ENCODE measurements around the gene LRRC61.

LRRC61 gene

DNA sequence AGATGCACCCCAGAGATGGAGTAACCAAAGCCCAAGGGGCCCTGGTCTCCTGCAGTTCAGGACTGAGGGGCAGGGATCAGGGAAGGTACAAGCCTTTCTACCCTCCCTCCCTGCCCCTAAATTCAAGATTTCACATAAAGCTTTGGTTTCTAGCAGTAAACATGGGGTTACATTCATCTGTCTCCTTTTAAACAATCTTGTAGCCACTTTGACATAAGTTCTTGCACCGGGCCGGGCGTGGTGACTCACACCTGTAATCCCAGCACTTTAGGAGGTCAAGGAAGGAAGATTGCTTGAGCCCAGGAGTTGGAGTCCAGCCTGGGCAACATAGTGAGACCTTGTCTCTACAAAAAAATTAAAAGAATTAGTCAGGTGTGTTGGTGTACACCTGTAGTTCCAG is 4.2 kb downstream of the LRRC61 start:
- no peak for DNase-seq (ENCODE audit: low read depth)
- TF ChIP-seq, protein P1, sequence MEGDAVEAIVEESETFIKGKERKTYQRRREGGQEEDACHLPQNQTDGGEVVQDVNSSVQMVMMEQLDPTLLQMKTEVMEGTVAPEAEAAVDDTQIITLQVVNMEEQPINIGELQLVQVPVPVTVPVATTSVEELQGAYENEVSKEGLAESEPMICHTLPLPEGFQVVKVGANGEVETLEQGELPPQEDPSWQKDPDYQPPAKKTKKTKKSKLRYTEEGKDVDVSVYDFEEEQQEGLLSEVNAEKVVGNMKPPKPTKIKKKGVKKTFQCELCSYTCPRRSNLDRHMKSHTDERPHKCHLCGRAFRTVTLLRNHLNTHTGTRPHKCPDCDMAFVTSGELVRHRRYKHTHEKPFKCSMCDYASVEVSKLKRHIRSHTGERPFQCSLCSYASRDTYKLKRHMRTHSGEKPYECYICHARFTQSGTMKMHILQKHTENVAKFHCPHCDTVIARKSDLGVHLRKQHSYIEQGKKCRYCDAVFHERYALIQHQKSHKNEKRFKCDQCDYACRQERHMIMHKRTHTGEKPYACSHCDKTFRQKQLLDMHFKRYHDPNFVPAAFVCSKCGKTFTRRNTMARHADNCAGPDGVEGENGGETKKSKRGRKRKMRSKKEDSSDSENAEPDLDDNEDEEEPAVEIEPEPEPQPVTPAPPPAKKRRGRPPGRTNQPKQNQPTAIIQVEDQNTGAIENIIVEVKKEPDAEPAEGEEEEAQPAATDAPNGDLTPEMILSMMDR (IDR thresholded peaks at IDR 0.05; ENCODE audit: low read depth, low read length, missing control alignments): no peak
- H3K4me3 ChIP-seq (ENCODE audit: low read depth, low read length): no peak overlapping the region

DNA sequence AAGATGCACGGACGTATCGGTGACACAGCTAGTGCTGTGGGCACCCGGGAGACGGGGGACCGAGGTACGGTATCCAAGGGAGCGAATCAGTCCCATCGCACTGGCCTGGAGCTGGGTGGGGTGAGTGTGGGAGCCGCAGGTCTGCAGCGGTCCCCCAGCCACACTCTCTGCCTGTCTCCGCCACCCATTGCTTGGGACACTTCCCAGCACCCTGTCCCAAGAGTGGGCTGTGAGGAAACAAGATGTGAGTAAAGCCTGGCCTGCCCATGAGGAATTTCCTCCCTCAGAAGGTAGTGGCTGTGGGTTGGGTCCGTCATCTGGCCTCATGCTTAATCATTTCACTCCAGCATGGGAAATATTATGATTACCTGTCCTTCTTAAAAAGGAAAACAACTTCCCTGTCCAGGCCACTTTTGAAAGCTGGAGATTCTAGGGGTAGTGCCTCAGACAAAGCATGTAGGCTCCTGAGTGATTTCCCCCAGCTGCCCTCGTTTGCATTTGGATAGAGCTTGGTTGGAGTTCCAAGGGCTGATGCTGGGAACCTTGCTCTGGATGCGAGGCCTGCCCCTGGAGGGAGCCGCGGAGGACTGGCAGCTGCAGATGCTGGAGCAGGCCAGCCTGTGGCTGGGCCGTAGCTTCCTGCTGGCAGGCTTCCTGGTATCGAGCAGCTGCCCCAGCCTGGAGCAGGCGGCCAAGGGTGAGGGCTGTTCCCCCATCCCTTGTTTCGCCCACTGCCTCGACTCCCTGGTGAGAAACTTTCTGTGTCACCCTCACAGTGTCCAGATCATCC is 6.4 kb downstream of the LRRC61 start:
- TF ChIP-seq, protein P1 (IDR thresholded peaks at IDR 0.05; ENCODE audit: low read depth, low read length, missing control alignments): no peak
- no peak overlapping the region for H3K4me3 ChIP-seq (ENCODE audit: low read depth, low read length)
- DNase-seq (ENCODE audit: low read depth): no peak

DNA sequence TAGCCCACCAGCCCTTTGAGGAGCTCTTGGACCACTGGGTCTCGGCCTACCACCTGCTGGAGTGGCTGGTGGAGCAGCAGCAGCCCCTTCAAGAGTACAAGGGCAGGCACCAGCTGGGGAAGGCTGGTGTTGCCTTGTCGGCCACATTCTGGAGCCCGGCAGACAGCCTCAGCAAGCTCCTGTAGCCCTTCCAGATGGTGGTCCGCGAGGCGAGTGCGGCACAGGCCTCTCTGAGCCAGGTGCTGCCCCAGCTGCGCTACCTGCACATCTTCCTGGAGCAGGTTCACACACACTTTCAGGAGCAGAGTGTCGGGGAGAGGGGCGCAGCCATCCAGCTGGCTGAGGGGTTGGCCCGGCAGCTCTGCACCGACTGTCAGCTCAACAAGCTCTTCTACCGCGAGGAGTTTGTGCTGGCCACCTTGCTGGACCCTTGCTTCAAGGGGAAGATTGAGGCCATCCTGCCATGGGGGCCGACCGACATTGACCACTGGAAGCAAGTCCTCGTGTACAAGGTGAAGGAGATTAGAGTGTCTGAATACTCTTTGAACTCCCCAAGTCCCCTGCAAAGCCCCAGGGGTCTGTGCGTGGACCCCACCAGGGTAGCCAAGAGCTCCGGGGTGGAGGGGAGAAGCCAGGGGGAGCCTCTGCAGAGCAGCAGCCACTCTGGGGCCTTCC is 7.2 kb downstream of the LRRC61 start:
- no peak overlapping the region for H3K4me3 ChIP-seq (ENCODE audit: low read depth, low read length)
- TF ChIP-seq, protein P1 (IDR thresholded peaks at IDR 0.05; ENCODE audit: low read depth, low read length, missing control alignments): no peak
- DNase-seq (ENCODE audit: low read depth): no peak

DNA sequence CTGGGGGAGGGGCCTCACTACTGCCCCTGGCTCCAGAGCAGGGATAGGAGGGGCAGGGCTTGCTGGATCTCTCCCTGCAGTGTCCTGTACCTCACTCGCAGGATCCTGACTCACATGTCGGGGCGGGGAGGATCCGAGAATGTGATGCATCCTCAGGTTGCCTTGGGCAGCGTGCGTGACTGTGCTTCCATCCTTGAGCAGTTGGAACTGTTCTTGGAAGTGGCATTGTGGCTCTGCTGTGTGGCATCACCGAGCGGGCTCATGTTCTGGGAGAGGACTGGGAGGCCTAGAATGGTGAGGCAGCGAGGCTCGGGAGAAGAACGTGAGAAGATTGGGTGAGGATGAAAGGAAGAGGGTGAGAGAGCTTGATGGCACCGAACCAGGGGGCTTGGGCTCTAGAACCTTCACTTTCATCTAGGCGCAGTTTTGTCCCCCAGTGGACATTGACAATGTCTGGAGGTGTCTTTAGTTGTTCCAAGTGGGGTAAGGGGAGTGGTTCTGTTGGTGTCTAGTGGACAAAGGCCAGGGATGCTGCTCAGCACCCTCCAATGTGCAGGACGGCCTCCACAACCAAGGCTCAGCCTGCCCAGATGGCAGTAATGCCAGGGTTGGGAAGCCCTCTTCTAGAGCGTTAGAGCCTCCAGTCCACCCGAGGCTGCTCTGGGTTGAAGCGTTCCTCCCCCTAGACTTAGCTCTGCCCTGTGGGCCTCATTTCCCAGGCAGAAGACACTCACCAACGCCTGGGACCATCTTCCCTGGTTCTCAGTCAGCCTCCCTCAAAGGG is 9.9 kb downstream of the LRRC61 start:
- TF ChIP-seq, protein P1 (IDR thresholded peaks at IDR 0.05; ENCODE audit: low read depth, low read length, missing control alignments): no peak
- DNase-seq (ENCODE audit: low read depth): no peak

DNA sequence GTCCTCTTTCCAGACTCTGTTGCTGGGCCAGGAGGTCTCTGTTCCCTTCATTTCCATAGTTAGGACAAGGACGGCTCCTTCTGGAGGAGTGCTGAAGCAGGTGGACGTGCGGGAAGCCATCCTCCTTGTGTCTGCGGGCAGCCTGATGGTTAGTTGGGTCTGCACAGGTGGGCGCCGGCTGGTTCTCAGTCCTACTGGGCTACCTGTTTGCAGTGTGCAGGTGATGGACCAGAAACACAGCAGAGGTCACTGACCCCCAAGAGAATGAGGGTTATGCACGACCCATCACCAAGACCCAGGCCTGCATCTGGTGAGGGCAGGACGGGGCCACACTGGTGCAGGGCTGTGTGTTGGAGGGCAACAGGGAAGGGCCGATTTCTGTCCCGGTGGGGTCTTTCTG is 10.5 kb downstream of the LRRC61 start:
- no peak overlapping the region for H3K4me3 ChIP-seq (ENCODE audit: low read depth, low read length)
- no peak for DNase-seq (ENCODE audit: low read depth)
- TF ChIP-seq, protein P1 (IDR thresholded peaks at IDR 0.05; ENCODE audit: low read depth, low read length, missing control alignments): no peak

More for the DNA sequence above, 9.9 kb downstream of the LRRC61 start:
- no peak overlapping the region for H3K4me3 ChIP-seq (ENCODE audit: low read depth, low read length)

DNA sequence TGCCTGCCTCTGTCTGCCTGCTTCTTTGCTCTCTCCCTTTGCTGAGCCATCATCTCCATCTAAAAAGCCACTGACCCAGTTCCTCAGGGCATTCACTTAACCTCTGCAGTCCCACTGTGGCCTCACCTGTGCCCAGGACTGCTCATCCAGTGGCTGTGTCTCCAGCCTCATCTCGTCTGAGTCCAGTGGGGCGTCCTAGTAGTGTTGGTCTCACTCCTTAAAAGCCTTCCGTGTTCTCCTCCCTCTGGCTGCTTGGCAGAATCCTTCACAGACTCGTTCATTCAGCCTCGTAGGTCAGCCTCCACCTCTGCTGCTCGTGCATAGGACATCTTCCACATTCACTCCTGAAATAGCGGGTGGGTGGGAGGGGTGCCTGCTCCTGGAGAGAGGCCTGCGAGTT is 11.0 kb downstream of the LRRC61 start:
- TF ChIP-seq, protein P1 (IDR thresholded peaks at IDR 0.05; ENCODE audit: low read depth, low read length, missing control alignments): no peak
- no peak overlapping the region for H3K4me3 ChIP-seq (ENCODE audit: low read depth, low read length)
- DNase-seq (ENCODE audit: low read depth): no peak
